Measurements from ENCODE around the gene DGKK.
"Not testable (repeated sequence)": the region's sequence is repeated elsewhere in the genome, so short reads cannot be mapped to it uniquely, and the experiment has no call there.

DGKK gene

DNA sequence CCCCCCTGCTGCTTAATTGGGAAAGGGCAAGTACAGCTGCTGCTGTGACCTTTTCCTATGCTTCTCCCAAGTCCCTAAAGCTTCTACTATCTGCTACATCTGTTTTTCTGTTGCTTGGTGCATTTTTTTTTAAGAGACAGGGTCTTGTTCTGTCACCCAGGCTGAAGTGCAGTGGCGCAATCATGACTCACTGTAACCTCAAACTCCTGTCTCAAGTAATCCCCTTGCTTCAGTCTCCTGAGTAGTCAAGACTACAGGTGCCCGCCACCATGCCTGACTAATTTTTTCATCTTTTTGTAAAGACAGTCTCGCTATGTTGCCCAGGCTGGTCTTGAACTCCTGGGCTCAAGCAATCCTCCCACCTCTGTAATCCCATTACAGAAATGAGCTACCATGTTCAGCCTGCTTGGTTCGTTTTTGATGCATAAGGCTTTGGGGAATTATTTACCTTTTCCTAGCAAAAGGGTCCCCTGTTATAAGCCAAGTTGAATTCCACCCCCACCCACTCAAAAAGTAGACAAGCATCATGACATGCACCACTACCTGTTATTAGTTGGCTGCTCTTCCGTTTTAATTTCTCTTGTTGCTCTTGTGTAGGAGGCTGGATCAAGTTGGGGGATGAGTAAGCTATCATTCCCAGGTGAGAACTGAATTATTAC, 39.6 kb downstream of the DGKK start:
- DNase-seq = no peak

- DNase-seq = no peak
These were observed 42.5 kb downstream of the DGKK start for GRCh38 chrX:50428174-50428573.

DNA sequence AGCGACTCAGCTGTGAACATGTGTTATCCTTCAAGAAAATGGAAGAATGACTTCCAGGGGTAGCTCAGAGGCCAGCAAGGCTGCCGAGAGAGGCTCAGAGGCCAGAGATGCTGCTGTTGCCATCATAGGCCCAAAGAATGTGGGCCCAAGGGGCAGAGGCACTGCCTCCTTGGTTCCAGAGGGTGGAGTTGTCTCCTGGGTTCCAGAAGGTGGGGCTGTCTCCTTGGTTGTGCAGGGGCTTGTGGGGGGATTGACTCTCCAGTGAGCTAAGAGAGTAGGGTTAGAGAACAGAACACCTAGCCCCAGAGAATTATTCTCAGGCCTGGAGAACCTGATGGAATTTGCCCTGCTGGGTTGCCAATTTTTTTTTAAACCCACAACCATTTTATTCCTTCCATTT, 62.6 kb downstream of the DGKK start:
- DNase-seq = no peak

DNA sequence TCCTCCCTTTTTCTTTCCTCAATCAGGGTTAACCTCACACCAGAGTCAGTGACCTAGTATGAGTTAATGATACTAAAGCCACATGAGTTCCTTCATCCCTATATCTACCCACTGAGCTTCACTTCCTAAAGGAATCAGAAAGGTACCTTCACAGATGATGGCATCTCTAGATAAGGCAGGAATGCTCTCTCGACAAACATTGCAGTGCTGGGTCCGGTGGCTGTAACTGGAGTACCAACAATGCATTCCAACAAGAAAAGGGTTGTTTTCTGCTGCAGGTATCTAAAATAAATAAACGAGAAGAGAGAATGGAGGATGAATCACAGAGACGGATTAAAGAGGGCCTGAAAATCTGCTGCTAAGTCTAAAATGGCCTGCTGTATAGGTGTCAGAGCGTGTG, 66.7 kb downstream of the DGKK start:
- DNase-seq = no peak

- DNase-seq = no peak
These were observed 67.7 kb downstream of the DGKK start for GRCh38 chrX:50402886-50403285.

DNA sequence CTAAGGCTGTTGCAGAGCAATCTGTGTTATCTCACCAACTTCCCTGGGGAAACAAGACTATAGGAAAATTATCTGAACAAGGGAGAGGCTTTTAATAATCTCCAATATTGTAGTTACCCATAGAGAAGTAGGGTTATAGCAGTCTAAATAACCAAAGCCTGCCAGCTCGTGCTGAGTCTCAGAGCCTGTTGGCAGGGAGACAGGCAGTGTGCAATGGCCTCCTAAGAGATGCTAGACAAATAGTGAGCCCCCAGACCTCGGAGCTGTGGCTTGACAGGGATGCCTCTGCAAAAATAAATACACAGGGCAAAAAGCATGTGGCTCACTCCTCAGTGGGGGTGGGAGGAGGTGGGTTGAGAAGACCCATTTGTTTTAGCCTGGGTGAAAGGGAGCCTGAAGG, 76.7 kb downstream of the DGKK start:
- DNase-seq = no peak

- DNase-seq = no peak
These were observed 84.1 kb downstream of the DGKK start for GRCh38 chrX:50386520-50386919.

DNA sequence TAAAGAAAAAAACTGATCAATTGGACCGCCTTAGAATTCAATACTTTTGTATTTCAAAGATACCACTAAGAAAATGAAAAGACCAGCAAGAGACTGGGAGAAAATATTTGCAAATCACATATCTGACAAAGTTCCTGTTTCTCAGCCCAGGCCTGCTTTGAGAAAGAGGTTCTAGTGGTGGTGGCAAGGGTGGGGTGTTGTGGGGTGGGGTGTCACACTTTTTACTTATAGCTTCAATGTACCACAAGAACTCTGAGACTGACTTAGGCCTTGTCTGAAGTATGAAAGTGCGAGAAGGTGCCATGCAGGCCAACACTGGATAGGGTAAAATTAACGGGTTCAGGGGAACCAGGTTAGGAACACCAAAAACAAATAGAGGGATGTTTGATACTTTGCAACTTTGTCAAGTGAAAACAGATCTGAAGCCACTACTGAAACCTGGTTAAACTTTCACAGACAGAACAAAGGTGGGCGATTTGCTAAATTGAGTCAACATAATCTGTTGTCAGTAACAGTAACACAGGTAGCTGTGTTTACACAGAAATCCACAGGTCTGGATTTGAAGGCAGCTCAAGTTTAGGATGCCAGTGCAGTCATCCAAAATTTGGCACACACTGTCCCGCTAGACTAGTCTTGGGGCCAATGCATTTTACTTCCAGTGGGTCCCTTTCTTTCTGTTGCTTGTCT, 88.8 kb downstream of the DGKK start:
- no peak for DNase-seq

GRCh38 chrX:50375481-50376267, 95.0 kb downstream of the DGKK start:
- DNase-seq = no peak

GRCh38 chrX:50372966-50373365, 97.7 kb downstream of the DGKK start:
- no peak for DNase-seq

DNA sequence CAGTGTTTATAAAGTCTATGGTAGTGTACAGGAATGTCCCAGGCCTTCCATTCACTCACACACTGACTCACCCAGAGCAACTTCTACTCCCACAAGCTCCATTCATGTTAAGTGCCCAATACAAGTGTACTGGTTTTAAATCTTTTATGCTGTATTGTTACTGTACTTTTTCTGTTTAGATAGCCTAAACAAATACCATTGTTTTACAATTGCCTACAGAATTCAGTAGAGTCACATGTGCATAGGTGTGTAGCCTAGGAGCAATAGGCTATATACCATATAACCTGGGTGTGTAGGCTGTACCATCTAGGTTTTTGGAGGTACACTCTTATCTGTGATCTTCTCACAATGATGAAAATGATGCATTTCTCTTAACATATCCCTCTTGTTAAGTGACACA, 126.7 kb downstream of the DGKK start:
- DNase-seq = no peak

DNA sequence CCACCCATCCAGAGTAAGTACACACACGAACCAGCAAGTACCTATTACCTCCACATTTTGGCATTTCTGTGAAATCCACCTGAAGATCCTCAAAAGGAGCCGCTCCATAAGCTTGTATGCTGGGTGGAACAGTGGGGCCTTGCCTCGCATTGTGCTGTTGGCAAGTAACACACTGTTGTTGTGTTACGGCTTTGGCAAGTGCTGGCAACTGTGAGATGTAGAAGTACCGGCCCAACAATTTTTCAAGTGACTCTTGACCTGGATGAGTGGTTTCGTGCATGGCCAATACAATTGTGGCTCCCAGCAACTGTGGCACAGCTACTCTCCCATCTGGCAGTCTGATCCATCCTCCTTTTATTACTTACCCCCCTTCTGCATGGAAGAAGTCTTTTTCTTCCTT, 137.3 kb downstream of the DGKK start:
- no peak for DNase-seq

DNA sequence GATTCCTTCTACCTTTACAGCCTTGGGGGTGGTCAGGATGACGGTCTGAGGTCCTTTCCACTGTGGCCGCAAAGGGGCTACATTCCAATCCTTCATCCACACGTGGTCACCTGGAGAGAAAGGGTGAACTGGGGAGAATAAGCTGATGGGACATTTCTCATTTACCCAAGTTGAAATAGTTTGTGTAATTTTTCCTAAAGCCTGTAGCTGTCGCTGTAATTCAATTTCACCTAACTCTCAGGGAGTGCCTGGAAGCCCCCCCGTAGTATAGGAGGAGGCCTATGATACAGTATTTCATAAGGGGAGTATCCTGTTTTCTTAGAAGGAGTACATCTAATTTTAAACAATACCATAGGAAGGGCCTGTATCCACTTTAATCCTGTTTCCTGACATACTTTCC, 138.0 kb downstream of the DGKK start:
- DNase-seq = not testable (repeated sequence)

GRCh38 chrX:50327235-50327634, 143.4 kb downstream of the DGKK start:
- no peak for DNase-seq
